OCI-LY3 (cell line): ENCODE results near the gene EEF2.

Experiments used
- CTCF ChIP-seq: fragments of 200-600, 300-600 bp; sonication (generic); IDR thresholded peaks from 2 replicates; pipeline ENCODE4 v1.5.1; 2014; ENCODE audit warnings: antibody characterized with exemption, low read length, low read depth
- EZH2phosphoT487 ChIP-seq: fragments of 200-600 bp; shearing (Covaris generic); IDR thresholded peaks from 2 replicates; pipeline ENCODE4 v1.6.1; 2018; ENCODE audit warnings: antibody characterized with exemption, mixed run types, low read depth

DNA sequence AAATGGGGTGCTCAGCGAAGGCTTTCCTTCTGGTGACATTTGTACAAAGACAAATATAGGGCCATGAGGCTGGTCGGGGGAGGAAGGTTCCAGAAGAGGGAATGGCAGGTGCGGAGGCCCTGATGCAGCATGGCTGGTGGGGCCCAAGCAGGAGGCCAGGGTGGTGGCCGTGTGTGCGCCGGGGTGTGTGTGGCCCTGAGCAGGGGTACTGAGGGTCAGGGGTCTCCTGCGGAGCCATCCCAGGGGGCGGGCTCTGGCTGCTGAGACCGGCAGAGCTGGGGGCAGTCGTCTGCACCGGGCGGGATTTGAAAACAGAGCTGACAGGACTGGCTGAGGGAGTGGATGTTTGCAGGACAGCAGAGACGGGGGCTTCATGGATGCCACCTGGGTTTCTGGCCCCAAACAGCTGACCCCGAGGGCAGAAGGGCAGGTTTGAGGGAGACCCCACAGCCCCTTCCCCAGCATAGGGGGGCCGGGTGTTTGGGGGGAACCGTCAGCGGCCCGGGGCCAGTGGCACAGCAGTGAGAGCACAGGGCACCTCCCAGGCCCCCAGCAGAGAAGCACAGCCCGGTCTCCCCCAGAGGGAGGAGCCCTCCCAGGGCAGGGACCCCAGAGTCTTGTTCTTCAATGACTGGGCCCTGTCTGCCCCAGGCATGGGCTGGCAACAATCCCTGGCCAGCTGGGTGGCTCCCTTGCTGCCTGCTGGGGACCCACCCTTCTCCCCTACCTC lies 33.7 kb upstream of the EEF2 start:
- TF ChIP-seq CTCF (no peak), EZH2phosphoT487 (no peak)
